HL-60 (cell line): ENCODE measurements around the gene NFIX.

Experiments used
- CTCF ChIP-seq: IDR thresholded peaks from one replicate; pipeline ENCODE4 v1.5.1; 2011; ENCODE audit warnings: low read length, control low read depth, inconsistent platforms; ENCODE audit not compliant: insufficient read depth
- GABPA ChIP-seq: IDR thresholded peaks from 2 replicates; pipeline ENCODE4 v1.6.1; 2012; ENCODE audit warnings: low read depth
- POLR2AphosphoS5 ChIP-seq: IDR thresholded peaks from 2 replicates; pipeline ENCODE4 v1.6.1; 2012; ENCODE audit warnings: low read depth
- REST ChIP-seq: IDR thresholded peaks from 2 replicates; pipeline ENCODE4 v1.6.1; 2012; ENCODE audit warnings: low read depth; ENCODE audit not compliant: insufficient replicate concordance

DNA sequence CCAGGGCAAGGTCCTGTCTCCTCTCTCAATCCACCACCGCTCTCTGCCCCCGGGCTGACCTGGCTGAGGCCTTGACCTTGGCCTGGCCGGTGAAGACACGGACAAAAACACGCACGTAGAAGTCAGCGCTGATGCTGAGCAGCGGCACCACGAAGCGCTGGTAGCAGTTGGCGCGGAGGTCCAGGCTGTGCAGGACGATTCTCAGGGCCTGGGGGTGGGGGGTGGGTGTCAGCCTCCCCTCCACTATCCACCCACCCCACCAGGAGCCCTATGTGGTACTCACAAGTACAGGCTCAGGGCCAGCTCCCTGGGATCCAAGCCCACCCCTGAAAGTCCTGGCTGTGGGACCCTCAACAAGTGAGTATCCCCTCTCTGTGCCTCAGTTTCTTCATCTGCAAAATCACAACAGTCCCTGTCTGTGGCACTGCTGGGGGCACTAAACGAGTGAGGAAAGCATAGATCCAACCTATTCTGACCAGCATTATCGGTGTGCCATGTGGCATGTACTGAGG is 114.9 kb downstream of the NFIX start:
- TF ChIP-seq CTCF (no peak), POLR2AphosphoS5 (no peak), GABPA (no peak), REST (no peak)
